ENCODE data around the gene UBE2I. TPM values are rescaled to one million over a fixed set of nuclear protein-coding genes. Genes with fewer than 3 reads are reported as not detected.
A peak's percentile ranks its signal among the peaks of the same experiment; 100 is the strongest.
"Not testable (repeated sequence)": the region's sequence is repeated elsewhere in the genome, so short reads cannot be mapped to it uniquely, and the experiment has no call there.

The UBE2I gene
- total RNA-seq, 3 donors from 2014 or later, result 79.8 to 101 (median 96.9) TPM

- Histone ChIP-seq H3K9me3 (no peaks in the 10 kb centered on the region), H3K4me1 (ENCODE audit: low read depth) (peaks cover 7% of the 10 kb centered on the region), H3K36me3 (ENCODE audit: low read depth) (no peaks in the 10 kb centered on the region), H3K4me3 (no peak overlapping the region)
- intact Hi-C loops (cut with DNase I, micrococcal nuclease), result no loop called here
- no peak for DNase-seq
- no peak for ATAC-seq
- TF ChIP-seq, protein P1, sequence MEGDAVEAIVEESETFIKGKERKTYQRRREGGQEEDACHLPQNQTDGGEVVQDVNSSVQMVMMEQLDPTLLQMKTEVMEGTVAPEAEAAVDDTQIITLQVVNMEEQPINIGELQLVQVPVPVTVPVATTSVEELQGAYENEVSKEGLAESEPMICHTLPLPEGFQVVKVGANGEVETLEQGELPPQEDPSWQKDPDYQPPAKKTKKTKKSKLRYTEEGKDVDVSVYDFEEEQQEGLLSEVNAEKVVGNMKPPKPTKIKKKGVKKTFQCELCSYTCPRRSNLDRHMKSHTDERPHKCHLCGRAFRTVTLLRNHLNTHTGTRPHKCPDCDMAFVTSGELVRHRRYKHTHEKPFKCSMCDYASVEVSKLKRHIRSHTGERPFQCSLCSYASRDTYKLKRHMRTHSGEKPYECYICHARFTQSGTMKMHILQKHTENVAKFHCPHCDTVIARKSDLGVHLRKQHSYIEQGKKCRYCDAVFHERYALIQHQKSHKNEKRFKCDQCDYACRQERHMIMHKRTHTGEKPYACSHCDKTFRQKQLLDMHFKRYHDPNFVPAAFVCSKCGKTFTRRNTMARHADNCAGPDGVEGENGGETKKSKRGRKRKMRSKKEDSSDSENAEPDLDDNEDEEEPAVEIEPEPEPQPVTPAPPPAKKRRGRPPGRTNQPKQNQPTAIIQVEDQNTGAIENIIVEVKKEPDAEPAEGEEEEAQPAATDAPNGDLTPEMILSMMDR (IDR thresholded peaks at IDR 0.05), result no peak
These were observed 38.1 kb upstream of the UBE2I start for GRCh38 chr16:1271380-1271723.

GRCh38 chr16:1271724-1272413, 37.6 kb upstream of the UBE2I start:
- H3K4me1 ChIP-seq (ENCODE audit: low read depth); H3K4me3 ChIP-seq; intact Hi-C loops (cut with DNase I, micrococcal nuclease); H3K36me3 ChIP-seq (ENCODE audit: low read depth); H3K9me3 ChIP-seq: not testable (repeated sequence)
- ATAC-seq (peak; percentile 56), DNase-seq (peak; percentile 35 to 66 (median 53))

DNA sequence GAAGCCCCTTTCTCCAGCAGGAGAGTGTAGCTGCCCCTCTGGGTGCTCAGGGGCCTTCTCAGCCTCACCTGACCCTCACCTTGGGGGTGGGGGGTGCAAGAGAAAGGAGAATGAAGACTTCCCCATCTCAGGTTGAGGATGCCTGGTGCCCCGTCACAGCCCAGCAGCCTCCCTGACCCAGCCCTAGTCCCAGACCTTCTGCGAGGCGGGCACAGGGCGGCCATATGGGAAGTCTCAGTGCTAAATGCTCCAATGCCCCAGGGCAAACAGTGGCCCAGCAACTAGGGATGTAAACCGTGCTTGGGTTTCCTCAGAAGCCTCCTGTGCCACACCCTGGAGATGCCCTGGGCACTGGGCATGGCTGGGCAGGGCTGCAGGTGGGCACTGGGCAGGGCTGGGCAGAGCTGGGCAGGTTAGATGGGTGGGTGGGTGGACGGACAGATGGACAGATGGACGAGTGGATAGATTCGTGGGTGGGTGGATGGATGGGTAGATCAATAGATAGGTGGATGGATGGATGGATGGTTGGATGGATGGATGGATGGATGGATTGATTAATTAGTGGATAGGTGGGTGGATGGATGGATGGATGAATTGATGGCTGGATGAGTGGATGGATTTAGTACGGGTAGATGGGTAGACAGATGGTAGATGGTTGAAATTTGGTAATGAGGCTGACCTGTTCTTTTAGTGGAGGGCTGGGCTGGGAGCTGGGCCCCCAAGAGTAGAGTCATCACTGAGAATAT, 36.8 kb upstream of the UBE2I start:
- H3K36me3 ChIP-seq (ENCODE audit: low read depth), result no peaks in the 10 kb centered on the region
- intact Hi-C loops (cut with DNase I, micrococcal nuclease), result no loop called here
- peaks cover 7% of the 10 kb centered on the region for H3K4me1 ChIP-seq (ENCODE audit: low read depth)
- ATAC-seq (peak; percentile 19), DNase-seq (peak in 1 of 3 donors; percentile 23)
- no peaks in the 10 kb centered on the region for H3K9me3 ChIP-seq
- TF ChIP-seq, protein P1 (IDR thresholded peaks at IDR 0.05), result no peak
- no peak overlapping the region for H3K4me3 ChIP-seq

GRCh38 chr16:1273816-1274215, 35.6 kb upstream of the UBE2I start:
- DNase-seq, result no peak
- ATAC-seq, result no peak
- TF ChIP-seq, protein P1 (IDR thresholded peaks at IDR 0.05), result no peak
- H3K4me3 ChIP-seq, result no peak overlapping the region
- no peaks in the 10 kb centered on the region for H3K36me3 ChIP-seq (ENCODE audit: low read depth)
- H3K9me3 ChIP-seq, result no peaks in the 10 kb centered on the region
- H3K4me1 ChIP-seq (ENCODE audit: low read depth), result peaks cover 7% of the 10 kb centered on the region
- intact Hi-C loops (cut with DNase I, micrococcal nuclease), result no loop called here

DNA sequence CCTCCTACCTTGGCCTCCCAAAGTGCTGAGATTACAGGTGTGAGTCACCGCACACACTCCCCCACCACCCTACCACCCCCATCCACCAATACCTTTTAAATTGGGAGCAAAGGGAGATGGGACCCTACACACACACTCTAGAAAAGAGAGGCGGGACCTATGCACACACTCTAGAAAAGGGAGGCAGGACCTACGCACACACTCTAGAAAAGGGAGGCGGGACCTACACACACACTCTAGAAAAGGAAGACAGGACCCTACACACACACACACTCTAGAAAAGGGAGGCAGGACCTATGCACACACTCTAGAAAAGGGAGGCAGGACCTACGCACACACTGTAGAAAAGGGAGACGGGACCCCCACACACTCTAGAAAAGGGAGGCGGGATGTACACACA, 34.7 kb upstream of the UBE2I start:
- no peaks in the 10 kb centered on the region for H3K9me3 ChIP-seq
- H3K36me3 ChIP-seq (ENCODE audit: low read depth), result no peaks in the 10 kb centered on the region
- intact Hi-C loops (cut with DNase I, micrococcal nuclease), result no loop called here
- no peak for ATAC-seq
- no peak for DNase-seq
- H3K4me3 ChIP-seq, result no peak overlapping the region
- TF ChIP-seq, protein P1 (IDR thresholded peaks at IDR 0.05), result no peak
- peaks cover 7% of the 10 kb centered on the region for H3K4me1 ChIP-seq (ENCODE audit: low read depth)

DNA sequence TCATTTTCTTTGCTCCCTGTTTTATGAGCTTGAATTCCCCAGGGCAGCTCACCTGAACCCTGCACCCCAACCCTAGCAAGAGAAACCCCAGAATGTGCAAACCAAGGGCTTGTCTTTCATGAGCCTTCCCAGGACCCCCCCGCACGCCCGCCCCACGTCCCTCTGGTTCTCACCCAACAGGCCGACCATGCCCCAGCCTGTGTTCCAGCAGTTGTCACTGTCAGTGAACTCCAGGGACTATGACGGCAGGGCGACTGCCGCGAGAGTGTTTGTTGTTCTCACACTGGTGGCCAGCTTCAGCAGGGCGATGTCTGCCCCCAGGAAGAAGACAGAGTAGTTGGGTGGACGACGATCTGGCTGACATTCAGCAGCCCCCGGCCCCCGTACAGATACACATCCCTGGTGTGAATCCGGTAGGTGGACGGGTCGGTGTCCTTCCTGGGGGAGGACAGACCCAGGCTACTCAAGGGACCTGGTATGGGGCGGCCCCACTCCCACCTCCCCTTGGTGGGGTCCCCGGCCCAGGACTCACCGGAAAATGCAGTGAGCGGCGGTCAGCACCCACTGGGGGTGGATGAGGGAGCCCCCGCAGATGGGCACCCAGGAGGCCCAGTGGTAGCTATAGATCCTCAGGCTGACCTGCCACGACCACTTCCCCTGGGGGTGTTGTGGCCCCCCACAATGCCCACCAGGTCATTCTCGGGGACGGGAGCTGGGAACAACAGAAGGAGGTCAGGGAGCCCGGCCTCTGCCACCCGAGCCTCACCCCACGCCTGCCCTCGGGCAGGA, 33.5 kb upstream of the UBE2I start:
- H3K9me3 ChIP-seq, result no peaks in the 10 kb centered on the region
- TF ChIP-seq, protein P1 (IDR thresholded peaks at IDR 0.05), result no peak
- no peaks in the 10 kb centered on the region for H3K36me3 ChIP-seq (ENCODE audit: low read depth)
- no peak overlapping the region for H3K4me3 ChIP-seq
- peaks cover 7% of the 10 kb centered on the region for H3K4me1 ChIP-seq (ENCODE audit: low read depth)
- DNase-seq (no peak), ATAC-seq (no peak)
- intact Hi-C loops (cut with DNase I, micrococcal nuclease), result no loop called here
